HuH-7 (cell line): ENCODE data around the gene ARGLU1.

ENCODE experiments used
- DNase-seq: peaks from one replicate; pipeline ENCODE4 v3.0.0; 2011; ENCODE audit warnings: low spot score

The ARGLU1 gene

GRCh38 chr13:106586648-106587166, 18.8 kb upstream of the ARGLU1 start:
- no peak for DNase-seq

- DNase-seq: no peak
Measured at GRCh38 chr13:106581225-106581624, 13.3 kb upstream of the ARGLU1 start.

- DNase-seq: no peak
Measured at GRCh38 chr13:106575896-106576295, 8.0 kb upstream of the ARGLU1 start.

- DNase-seq: no peak
Measured at GRCh38 chr13:106573868-106574267, 5.9 kb upstream of the ARGLU1 start.

- no peak for DNase-seq
Measured at GRCh38 chr13:106573284-106573846, 5.4 kb upstream of the ARGLU1 start.

GRCh38 chr13:106570299-106570852, 2.4 kb upstream of the ARGLU1 start:
- DNase-seq: peak; percentile 54

- no peak for DNase-seq
Measured at GRCh38 chr13:106569233-106570095, 1.5 kb upstream of the ARGLU1 start.

GRCh38 chr13:106568299-106569003, 514 bp upstream of the ARGLU1 start:
- DNase-seq: no peak

- DNase-seq: peak; percentile 56
Measured at GRCh38 chr13:106566641-106567473, 1.1 kb downstream of the ARGLU1 start.

GRCh38 chr13:106565127-106565775, 2.7 kb downstream of the ARGLU1 start:
- DNase-seq: no peak

- DNase-seq: no peak
Measured at GRCh38 chr13:106562301-106562700, 5.6 kb downstream of the ARGLU1 start.

- DNase-seq: no peak
Measured at GRCh38 chr13:106561551-106562170, 6.3 kb downstream of the ARGLU1 start.

- DNase-seq: no peak
Measured at GRCh38 chr13:106560821-106561220, 7.1 kb downstream of the ARGLU1 start.

GRCh38 chr13:106558527-106558926, 9.4 kb downstream of the ARGLU1 start:
- DNase-seq: no peak

- DNase-seq: no peak
Measured at GRCh38 chr13:106555631-106556328, 12.2 kb downstream of the ARGLU1 start.

- DNase-seq: no peak
Measured at GRCh38 chr13:106551751-106552150, 16.2 kb downstream of the ARGLU1 start.

- no peak for DNase-seq
Measured at GRCh38 chr13:106551350-106551749, 16.6 kb downstream of the ARGLU1 start.

- no peak for DNase-seq
Measured at GRCh38 chr13:106550570-106551135, 17.3 kb downstream of the ARGLU1 start.

GRCh38 chr13:106548064-106548696, 19.8 kb downstream of the ARGLU1 start:
- no peak for DNase-seq
